ENCODE data around the gene OR5AR1. TPM values are rescaled to one million over a fixed set of nuclear protein-coding genes. Genes with fewer than 3 reads are reported as not detected.

Gene OR5AR1
- not detected for total RNA-seq

- ATAC-seq (ENCODE audit: low FRiP score), result no peak
- DNase-seq (ENCODE audit: low spot score), result no peak
- no peak for TF ChIP-seq CTCF (IDR thresholded peaks at IDR 0.05)
Observed at GRCh38 chr11:56663386-56663785, at the start of gene OR5AR1. OR5AR1 (plus strand) TSS chr11:56663686; CDS start chr11:56663686, 0 bp downstream.

GRCh38 chr11:56624661-56625110, 38.8 kb upstream of the OR5AR1 start:
- no peak for TF ChIP-seq CTCF (IDR thresholded peaks at IDR 0.05)
- DNase-seq (ENCODE audit: low spot score), result no peak
- peak; percentile 97 for ATAC-seq (ENCODE audit: low FRiP score)

- DNase-seq (ENCODE audit: low spot score), result no peak
- ATAC-seq (ENCODE audit: low FRiP score), result no peak
- no peak for TF ChIP-seq CTCF (IDR thresholded peaks at IDR 0.05)
Observed at GRCh38 chr11:56625946-56626345, 37.5 kb upstream of the OR5AR1 start.

GRCh38 chr11:56632329-56632728, 31.2 kb upstream of the OR5AR1 start:
- TF ChIP-seq CTCF (IDR thresholded peaks at IDR 0.05), result no peak
- no peak for ATAC-seq (ENCODE audit: low FRiP score)

GRCh38 chr11:56636861-56637260, 26.6 kb upstream of the OR5AR1 start:
- ATAC-seq (ENCODE audit: low FRiP score) (no peak), DNase-seq (ENCODE audit: low spot score) (no peak)
- TF ChIP-seq CTCF (IDR thresholded peaks at IDR 0.05), result no peak

More at GRCh38 chr11:56632329-56632728, 31.2 kb upstream of the OR5AR1 start:
- no peak for DNase-seq (ENCODE audit: low spot score)

- TF ChIP-seq CTCF (IDR thresholded peaks at IDR 0.05), result no peak
- no peak for DNase-seq (ENCODE audit: low spot score)
- ATAC-seq (ENCODE audit: low FRiP score), result no peak
Observed at GRCh38 chr11:56637500-56637899, 26.0 kb upstream of the OR5AR1 start.

GRCh38 chr11:56642339-56642738, 21.1 kb upstream of the OR5AR1 start, which contains the start of gene OR5AP2:
OR5AP2 (minus strand) TSS chr11:56642439; CDS start chr11:56642439, 0 bp downstream.
- TF ChIP-seq CTCF (IDR thresholded peaks at IDR 0.05), result no peak
- no peak for ATAC-seq (ENCODE audit: low FRiP score)
- no peak for DNase-seq (ENCODE audit: low spot score)
